Urothelium cell line (cell line): Measurements from ENCODE around the gene CBFA2T2.

Source experiments
- DNase-seq: peaks from one replicate; pipeline ENCODE4 v3.0.0; 2011; ENCODE audit warnings: low spot score, mixed read lengths
- FAIRE-seq: peaks from 2 replicates; lab custom pipeline; 2011; peaks lifted over from hg19 to GRCh38; lab: Jason Lieb, UNC

Gene CBFA2T2

GRCh38 chr20:33674294-33675135 is 184.6 kb downstream of the CBFA2T2 start, which contains the start of gene NECAB3:
Gene NECAB3, minus strand, starts transcription at chr20:33674428. Its CDS starts 76 bp downstream, at chr20:33674352.
- peak; percentile 23 for FAIRE-seq

GRCh38 chr20:33675136-33675959 is 185.5 kb downstream of the CBFA2T2 start:
- DNase-seq = no peak
- FAIRE-seq = no peak

More at GRCh38 chr20:33674294-33675135, 184.6 kb downstream of the CBFA2T2 start, which contains the start of gene NECAB3:
- DNase-seq = peak; percentile 96

DNA sequence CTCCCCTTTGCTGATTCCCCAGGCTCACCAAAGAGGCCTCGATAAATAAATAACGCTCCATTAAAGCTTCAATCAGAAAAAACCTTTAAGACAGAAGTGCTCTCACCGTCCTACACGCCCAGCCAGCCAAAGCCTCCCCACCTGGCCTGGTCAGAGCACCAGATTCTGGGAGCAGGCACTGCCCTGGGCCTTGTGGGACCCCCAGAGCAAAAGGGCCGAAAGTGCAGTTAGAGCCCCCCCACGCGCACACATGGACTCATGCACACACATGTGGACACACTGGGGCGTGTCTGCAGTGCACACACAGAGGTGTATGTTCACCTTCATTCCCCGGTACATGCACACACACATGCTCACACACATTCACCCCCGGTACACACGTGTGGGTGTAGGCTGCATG is 186.2 kb downstream of the CBFA2T2 start:
- FAIRE-seq = peak; percentile 20
- DNase-seq = no peak

DNA sequence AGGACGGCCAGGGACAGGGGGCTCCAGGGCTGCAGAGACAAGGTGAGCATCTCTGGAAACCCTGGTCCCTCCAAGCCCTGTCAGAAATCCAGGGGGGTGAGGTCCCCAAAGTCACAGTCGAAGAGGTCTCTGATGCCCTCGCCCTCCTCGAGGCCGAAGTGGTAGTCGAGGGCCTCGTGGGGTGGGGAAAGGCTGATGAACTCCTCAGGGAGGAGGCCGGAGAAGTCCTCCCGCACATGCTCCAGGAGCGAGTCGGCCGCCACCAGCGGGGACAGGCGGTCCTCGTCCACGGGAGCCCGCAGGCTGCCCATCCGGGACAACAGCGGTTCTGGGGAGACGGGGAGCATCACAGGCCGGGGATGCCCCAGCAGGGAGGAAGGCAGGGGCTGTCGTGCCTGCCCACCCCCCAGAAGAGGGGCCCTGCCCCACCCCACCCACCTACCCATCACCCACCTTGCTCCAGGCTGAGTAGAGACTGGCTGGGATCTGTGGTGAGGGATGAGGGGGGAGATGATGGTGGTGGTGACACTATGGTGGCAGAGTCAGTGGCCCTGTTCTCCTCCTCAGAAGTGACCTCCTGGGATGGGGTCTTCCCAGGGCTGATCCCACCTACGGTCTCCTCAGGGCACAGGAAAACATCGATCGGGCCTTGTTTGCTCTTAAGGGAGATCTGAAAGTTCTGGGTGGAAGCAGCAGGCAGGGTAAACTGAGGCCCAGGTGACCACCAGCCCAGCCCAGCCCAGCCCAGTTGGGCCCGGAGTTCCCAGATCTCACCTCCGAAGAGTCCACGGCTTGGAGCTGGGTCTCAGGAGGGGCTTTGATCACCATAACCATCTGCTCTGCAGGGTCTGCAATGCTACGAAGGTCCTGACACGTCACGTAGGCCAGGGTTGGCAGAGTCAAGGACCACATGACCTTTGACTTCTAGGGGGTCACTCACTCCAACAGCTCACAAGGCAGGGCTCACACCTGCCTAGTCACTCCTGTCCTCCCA is 187.1 kb downstream of the CBFA2T2 start:
- FAIRE-seq = no peak
- DNase-seq = no peak

DNA sequence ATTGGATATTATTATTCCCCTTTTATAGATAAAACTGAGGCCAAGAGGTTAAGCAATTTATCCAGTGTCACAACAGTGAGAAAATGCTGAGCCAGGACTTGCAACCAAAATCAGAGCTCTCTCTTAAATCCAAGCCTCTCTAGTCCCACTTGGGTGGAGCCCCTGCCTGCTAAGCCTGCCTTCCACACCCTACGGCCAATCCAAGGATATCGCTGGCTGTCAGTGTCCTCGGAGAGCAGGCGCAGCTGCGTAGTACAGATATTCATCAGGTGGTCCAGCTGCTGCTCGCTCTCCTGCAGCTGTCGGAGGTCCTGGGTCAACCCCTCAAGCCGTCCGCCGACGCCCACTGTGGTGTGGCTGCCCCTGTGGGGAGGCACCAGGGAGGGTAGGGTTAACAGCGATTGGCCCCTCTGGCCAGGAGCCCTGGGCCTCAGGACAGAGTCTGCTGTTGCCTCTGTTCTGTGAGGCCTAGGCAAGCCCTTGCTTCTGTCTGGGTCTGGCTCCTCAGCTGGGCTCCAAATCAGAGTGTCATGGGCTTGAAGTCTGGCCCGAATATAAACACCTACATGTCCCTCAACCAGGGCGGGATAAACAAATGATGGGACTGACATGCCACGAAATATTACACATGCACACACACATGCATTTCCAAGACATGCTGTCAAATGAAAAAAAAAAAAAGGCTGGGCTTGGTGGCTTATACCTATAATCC is 188.3 kb downstream of the CBFA2T2 start:
- DNase-seq = no peak
- FAIRE-seq = no peak

DNA sequence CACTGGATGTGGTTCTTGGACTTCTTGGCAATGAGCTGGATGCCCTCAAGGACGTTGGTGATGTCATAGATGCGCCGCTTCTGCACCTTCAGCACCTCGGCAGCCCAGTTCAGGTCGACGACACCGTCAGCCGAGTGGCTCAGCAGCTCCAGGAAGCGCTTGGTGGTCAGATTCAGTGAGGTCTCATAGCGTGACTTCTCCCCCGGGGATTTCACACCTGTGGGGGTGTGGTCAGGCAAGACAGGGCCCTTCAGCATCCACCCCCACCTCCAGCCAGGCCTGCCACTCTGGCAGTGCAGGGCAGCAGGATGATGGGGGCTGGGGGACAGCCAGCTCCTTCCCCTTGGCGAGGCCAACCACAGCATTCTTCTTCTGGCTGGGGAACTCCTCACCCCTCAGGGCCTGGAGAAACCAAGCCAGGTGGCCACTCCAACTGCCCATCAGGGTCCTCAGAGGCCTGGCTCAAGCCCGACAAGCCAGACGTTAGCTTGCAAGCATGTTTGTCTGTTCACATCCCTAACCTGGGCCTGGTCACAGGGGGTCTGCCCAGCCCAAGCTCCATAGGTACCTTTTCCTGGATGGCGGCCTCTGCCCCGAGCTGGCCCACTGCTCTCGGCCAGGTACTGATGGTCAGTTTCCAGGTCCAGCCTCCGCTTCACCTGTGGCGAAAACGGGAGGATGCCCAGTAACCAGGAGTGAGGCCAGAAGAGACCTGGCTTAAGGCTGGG is 190.0 kb downstream of the CBFA2T2 start:
- FAIRE-seq (no peak), DNase-seq (no peak)

- no peak for FAIRE-seq
- no peak for DNase-seq
Observed at GRCh38 chr20:33680686-33681085, 190.8 kb downstream of the CBFA2T2 start.

- DNase-seq (no peak), FAIRE-seq (no peak)
Observed at GRCh38 chr20:33681288-33681687, 191.4 kb downstream of the CBFA2T2 start.

DNA sequence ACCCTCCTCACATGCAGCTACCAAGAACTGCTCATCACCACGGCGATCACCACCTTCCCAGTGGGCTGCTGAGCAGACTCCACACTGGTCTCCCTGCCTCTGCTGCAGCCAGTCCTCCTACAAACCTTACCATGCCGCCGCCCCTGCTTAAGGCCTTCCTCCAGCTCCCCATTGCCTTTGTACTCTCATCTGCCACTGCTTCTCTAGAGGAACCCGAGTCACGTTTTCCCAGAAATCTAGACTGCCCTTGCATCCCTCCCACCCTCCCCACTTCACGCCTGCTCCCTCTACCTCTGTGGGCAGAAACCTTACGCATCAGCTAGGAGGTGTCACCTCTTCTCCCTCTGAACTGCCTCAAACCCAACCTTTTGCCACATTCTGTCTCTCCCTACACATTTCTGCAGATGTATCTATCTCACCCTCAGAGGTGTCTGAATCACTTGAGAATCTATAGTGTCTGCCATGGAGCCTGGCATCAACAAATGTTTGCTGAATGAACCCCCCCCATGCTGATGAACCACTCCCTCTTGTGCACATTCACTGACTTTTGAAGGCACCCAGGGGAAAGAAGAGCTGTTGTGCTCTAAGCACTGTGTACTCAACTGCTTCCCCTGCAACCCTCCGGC is 191.9 kb downstream of the CBFA2T2 start:
- DNase-seq (no peak), FAIRE-seq (no peak)

DNA sequence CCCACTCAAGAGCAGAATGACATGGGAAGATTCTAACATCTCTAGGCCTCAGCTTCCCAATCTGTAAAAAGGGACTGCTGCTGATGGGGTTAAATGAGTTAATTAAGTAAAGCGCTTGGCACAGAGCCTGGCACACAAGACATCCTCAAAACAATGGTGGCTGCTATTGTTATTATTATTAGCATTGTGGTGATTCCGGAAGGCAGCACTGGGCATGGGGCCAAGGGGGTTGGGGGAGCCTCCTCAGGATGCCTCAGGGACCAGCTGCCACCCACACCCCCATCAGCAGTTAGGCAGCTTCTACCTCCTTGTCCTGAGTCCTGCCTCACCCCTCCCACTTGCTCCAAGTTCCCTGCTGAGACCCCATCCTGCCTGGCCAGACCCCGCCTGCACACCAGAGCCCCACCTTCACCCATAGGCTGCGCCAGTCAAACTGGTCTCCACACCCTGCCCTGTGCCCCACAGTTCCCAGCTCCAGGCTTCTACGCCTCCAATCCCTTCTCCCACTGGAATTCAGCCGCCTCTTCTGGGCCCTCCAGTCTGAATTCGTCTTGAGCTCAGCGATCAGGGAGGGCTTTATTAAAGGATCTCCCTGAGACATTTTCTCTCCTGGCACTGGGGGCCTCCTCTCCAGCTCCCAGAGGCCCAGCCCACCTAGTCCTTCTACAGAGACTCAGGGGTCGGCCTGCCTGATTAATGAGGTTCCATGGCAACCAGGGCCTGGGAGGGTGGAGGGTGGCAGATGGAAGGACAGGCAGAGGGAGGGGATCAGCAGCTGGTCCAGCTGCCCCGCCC is 194.8 kb downstream of the CBFA2T2 start:
- FAIRE-seq (no peak), DNase-seq (no peak)

GRCh38 chr20:33685328-33686099 is 195.6 kb downstream of the CBFA2T2 start:
- peak; percentile 86 for DNase-seq
- FAIRE-seq = no peak

GRCh38 chr20:33686100-33686983 is 196.4 kb downstream of the CBFA2T2 start, which contains the start of gene E2F1:
Gene E2F1, minus strand, starts transcription at chr20:33686385. Its CDS starts 121 bp downstream, at chr20:33686264.
- DNase-seq (peak; percentile 99), FAIRE-seq (no peak)

DNA sequence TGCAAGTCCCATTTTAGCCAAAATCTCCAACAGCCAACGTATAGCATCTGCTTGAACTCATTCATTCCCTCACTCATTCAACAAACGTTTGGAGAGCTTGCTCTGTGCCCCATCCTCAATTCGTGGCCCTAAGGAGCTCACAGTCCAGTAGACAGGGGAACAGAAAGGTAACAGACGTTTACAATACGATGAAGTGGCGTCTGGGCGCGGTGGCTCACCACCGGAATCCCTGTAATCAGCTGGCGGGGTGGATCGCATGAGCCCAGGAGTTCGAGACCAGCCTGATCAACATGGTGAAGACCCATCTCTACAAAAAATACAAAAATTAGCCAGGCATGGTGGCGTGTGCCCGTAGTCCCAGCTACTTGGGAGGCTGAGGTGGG is 197.1 kb downstream of the CBFA2T2 start:
- no peak for FAIRE-seq
- DNase-seq = no peak

DNA sequence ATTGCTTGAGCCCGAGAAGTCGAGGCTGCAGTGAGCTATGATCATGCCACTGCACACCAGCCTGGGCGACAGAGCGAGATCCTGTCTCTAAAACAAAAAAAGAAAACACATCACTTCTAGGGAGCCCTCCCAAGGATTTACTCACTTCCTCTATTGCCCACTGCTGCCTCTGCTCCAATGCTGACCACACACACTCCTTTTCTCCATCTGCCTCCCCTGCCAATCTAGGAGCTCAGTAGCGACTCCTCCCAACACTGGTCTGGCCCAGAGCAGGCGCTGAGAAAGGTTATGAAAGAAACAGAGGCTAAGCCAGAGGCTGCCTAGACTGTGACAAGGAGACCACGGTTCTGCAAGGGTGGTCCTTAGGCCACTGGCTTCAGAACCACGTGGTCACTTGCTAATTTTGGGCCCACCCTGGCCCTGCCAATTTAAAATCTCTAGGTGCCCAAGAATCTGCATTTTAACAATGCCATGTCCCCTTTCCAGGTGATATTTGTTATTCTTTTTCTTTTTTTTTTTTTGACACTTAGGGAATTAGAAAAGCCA is 197.5 kb downstream of the CBFA2T2 start:
- DNase-seq (no peak), FAIRE-seq (no peak)

DNA sequence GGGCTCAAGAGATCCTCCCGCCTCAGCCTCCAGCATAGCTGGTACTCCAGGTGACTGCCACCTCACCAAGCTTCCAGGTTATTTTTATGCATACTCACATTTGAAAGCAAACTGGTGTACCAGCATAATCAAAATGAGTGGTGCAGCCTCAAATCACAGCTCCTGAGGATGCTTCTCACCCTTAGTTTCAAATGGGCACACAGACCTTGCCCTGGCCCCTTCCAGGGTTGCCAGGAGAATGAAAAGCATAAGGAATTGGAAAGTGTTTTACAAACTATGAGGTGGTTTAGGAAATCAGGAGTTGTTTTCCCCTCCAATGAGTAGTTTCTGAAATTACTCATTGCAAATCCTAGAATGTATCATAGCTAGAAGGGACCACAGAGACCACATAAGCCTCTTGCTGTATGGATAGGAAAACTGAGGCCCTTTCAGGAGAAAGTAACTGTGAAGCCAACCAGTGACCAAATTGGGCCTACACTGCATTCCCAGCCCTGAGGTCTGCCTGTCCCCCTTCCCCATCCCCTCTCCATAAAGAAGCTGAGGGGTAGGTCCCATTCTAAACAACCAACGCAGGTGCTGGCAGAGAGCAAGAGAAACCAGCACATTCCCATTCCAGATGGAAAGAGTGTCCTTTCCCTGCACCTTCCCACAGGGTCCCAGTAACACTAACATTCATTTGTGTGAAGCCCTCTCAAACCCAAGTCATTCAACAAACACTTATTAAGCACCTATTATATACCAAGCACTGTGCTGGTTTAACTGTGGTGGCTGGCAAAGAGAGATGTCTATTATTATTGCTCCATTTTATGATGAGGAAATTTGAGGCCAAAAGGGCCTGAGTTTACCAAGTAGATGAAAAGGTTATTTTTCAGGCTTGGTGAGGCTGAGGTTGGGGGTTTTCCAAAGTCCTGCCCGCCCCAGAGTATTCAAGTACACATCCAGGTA is 198.4 kb downstream of the CBFA2T2 start:
- DNase-seq (no peak), FAIRE-seq (no peak)
